Tibial nerve (tissue), 4 donors: ENCODE results near the gene ALDH7A1.

Experiments
- CTCF ChIP-seq, 5 experiments: fragments of 200-600 bp in 3 of 5; fragments of 450-650 bp in 2 of 5; sonication (generic) in 3 of 5; IDR thresholded peaks; one replicate each; pipeline ENCODE4 v1.5.1; 2016 to 2019; ENCODE audit warnings: antibody characterized with exemption in 5 of 5, mild to moderate bottlenecking in 3 of 5, moderate library complexity in 2 of 5
- EP300 ChIP-seq, 2 donors: sonication (generic); formaldehyde crosslinking; IDR thresholded peaks; one replicate each; pipeline ENCODE4 v1.6.1; 2017; ENCODE audit warnings: antibody characterized with exemption in 2 of 2, mild to moderate bottlenecking in 1 of 2

- TF ChIP-seq CTCF (IDR thresholded peaks at IDR 0.05) (no peak), EP300 (IDR thresholded peaks at IDR 0.05) (no peak)
Observed at GRCh38 chr5:126561908-126562307, 33.1 kb downstream of the ALDH7A1 start.
